GM18873 (cell line): Measurements from ENCODE around the gene MAPKAPK5.
"Not testable (repeated sequence)": the region's sequence is repeated elsewhere in the genome, so short reads cannot be mapped to it uniquely, and the experiment has no call there.

Experiments
- ATAC-seq: cut with Tn5 transposase; IDR thresholded peaks from one replicate; pipeline ENCODE4 v1.9.1; 2021; ENCODE audit warnings: mild to moderate bottlenecking, moderate library complexity, moderate number of reproducible peaks; ENCODE audit not compliant: unreplicated experiment, low FRiP score

The MAPKAPK5 gene, protein sequence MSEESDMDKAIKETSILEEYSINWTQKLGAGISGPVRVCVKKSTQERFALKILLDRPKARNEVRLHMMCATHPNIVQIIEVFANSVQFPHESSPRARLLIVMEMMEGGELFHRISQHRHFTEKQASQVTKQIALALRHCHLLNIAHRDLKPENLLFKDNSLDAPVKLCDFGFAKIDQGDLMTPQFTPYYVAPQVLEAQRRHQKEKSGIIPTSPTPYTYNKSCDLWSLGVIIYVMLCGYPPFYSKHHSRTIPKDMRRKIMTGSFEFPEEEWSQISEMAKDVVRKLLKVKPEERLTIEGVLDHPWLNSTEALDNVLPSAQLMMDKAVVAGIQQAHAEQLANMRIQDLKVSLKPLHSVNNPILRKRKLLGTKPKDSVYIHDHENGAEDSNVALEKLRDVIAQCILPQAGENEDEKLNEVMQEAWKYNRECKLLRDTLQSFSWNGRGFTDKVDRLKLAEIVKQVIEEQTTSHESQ

DNA sequence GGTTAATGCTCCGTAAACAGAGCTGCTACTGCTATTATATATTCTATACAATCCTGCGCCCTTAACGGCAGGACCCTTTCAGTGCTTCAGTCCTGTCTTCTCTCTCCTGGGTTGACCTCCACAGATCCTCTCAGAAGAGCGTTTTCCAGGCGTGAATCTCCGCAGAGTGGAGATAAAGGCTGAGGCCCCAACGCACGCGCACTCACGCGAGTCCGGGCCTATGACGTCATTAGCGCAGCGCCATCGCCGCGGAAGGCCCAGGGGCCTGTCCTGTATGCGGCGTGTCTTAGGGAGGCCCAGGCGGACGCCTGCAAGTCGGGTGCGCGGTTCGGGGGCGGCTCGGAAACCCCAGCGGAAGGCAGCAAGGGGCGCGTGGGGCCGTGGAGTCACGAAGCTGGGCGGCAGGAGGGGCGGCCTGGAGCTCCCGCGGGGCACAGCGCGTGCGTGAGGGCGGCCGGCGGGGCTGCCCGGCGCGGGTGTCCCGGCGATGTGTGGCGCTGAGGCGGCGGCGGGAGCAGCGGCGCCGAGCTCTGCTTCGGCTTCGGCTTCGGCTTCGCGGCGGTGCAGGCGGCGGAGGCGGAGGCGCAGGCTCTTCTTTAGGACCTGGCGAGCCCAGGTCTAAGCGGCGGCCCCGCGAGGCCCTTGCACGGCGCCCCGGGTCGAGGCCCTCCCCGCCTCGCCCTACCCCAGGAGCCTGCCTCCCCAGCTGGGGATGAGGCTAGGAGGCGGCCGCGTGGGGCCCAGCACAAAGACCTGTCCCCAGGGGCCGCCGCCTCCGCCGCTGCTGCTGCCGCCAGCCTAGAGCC lies at the start of gene MAPKAPK5:
Gene MAPKAPK5 (plus strand): TSS at position 479 of the 806 bp plus-strand sequence. CDS start 506 bp downstream, outside the sequence.
- peak; percentile 61 for ATAC-seq

DNA sequence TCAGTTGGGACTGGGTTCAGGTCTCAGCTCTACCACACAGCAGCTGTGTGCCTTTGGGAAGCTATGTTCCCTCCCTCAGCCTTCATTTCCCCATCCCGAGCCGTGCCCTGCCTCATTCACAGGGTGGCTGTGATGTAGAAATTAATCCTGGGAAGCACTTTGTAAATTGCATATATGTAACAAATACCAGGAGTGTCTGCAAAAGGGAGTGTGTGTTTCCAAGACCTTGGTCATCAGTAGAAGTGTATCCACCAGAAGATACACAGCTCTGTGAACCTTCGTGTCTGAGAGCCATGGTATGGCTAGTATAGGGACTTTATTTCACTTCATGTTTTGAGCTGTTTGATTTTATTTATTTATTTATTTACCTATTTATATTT lies 49.2 kb upstream of the MAPKAPK5 start:
- ATAC-seq = no peak

DNA sequence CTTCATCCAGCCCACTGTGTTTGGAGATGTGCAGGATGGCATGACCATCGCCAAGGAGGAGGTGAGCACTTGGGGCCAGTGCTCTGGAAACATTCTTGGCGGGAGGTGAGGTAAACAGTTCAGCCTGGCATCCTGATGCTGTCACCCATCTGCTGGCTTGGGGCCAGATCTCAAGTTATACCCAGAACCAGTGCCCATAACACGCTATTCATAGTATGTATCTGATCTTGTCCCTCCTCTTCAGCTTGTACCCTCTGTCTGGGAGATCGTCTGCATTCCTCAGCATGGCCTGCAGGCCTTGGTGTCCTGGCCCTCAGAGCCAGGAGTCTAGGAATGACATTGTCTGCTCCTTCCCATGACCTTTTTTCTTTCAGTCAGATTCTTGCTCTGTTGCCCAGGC lies 43.8 kb upstream of the MAPKAPK5 start:
- no peak for ATAC-seq

DNA sequence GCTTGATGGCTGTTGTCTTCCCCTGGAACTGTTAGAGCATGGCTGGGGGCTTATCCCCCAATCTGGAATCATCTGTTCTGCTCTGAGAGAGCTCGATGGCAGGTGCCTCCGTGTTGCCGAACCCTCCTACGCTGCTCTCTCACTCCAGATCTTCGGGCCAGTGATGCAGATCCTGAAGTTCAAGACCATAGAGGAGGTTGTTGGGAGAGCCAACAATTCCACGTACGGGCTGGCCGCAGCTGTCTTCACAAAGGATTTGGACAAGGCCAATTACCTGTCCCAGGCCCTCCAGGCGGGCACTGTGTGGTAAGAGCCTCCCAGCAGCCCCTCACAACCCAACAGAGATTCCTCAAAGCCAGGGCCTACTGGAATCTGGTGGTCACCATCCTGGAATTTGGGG lies 42.3 kb upstream of the MAPKAPK5 start:
- ATAC-seq = no peak

DNA sequence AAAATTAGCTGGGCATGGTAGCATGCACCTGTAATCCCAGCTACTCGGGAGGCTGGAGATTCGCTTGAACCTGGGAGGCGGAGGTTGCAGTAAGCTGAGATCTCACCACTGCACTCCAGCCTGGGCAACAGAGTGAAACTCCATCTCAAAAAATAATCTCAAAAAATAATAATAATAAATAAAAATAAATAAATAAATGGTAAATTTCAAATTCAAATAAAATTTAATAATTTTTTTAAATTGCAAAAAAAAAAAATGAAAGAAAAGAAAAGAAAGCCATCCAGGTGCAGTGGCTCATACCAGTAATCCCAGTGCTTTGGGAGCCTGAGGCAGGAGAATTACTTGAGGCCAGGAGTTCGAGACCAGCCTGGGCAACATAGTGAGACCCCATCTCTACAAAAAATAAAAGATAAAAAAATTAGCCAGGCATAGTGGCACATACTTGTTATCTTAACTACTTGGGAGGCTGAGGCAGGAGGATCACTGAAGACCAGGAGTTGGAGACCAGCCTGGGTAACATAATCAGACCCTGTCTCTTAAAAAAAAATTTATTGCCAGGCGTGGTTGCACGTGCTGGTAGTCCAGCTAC lies 38.9 kb upstream of the MAPKAPK5 start:
- ATAC-seq = no peak

DNA sequence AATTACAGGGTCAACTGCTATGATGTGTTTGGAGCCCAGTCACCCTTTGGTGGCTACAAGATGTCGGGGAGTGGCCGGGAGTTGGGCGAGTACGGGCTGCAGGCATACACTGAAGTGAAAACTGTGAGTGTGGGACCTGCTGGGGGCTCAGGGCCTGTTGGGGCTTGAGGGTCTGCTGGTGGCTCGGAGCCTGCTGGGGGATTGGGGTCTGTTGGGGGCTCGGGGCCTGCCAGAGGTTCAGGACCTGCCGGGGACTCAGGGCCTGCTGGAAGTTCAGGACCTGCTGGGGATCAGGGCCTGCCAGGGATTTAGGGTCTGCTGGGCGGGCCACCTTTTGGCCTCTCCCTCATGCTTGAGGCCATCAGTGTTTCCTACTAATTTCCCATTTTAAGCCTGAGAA lies 38.2 kb upstream of the MAPKAPK5 start:
- ATAC-seq = no peak

DNA sequence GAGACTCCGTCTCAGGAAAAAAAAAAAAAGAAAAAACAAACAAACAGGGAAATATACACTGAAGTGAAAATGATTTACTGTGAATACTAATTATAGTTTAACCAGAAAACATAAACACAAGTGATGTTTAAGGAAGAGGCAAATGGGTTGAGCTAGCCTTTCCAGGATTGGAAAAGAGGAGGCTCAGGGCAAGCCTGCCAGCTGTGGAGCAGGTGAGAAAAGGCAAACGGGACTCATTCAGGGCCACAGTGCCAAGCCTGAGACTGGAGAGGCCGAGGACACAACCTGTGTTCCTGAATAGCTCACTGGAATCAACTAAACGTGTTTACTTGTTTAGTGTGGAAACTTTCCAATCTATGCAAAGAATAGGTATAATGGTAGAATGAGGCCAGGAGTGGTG lies 35.7 kb upstream of the MAPKAPK5 start:
- ATAC-seq = no peak

DNA sequence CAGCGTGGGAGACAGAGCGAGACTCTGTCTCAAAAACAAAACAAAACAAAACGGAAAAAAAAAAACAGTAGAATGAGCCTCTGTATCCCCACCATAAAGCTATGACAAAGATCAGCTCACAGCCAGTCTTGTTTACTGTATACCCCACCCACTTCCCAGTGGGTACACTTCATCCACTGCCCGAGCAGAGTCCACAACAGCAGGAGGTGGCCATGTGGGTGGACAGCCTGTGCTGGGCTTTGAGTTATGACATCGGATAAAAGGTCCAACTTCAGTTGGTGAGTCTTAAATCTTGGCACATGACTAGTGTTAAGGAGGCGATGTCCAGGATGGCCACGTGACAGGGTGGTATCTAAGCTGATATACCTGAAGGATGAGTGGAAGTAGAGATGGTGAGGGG lies 34.8 kb upstream of the MAPKAPK5 start:
- ATAC-seq = no peak

DNA sequence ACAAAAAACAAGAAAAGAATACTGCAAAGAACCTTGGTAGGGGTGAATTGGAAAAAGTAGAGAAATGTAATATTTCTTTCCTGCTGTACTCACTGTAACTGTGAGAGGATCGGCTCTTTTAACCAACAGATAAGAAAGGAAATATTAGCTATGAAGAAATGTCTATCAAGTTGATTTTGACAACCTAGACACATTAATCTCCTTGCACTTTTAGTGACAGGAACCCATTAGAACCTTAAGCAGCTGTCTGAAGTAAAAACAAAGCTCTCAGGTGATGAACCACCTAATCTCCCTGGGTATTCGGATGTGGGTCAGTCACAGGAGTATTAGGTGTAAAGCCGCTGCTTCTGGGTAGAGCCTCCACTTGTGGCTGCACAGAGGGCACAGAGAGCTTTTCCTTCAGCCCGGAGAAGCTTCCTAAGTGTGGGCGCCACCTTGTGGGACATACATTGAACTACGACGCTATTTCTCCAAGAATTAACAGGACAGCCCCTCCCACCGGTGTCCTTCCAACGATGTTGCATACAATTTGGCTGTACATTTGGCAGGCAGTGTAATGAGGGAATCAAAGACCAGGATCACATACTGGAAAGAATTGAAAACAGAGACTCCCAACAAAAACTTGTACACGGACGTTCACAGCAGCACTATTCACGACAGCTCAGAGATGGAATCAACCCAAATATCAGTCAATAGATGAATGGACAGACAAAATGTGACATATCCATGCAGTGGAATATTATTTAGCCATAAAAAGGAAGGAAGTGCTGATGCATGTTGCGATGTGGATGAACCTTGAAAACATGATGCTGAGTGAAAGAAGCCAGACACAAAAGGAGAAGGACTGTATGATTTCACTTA lies 28.9 kb upstream of the MAPKAPK5 start:
- no peak for ATAC-seq

DNA sequence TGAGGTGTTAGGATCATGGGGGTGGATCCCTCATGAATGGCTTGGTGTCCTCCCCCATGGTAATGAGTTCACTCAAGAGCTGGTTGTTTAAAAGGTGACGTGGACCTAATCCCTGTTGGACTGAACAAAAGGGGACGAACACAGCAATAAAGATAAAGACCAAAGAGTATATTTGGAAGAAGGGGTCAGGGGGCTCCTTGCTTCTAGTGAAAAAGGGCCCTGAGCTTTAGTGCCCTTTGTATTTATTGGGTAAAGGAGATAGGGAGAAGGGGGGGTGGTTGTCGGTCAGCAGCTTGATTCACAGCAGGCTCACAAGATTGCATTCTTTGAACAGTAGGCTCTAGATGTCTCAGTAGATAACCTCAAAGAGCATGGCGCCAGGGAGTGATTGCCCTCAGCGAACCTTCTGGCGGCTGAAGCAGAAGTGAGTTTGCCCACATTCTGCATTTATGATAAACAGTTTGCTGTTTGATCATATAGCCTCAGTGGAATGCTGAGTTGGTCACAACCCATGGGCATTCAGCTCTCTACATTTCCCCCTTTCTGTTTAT lies 25.9 kb upstream of the MAPKAPK5 start:
- ATAC-seq = no peak

DNA sequence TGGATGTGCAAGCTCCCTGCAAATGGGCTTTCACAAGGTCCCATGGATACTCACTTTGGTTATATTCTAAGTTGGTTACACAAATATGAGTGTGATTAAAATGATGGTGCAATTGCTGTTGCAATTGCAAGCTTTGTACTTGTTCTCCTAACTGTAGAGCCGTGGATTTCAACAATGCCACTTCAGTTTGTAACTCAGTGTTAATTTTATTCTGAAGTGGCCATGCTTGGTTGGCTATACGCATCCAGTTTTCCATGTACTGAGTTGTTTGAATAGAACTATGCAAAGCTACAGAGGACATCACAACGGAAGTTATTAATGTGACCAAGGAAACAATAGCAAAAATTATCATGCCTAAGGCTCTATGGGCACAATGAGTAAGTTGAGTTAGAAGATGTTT lies 25.1 kb upstream of the MAPKAPK5 start:
- not testable (repeated sequence) for ATAC-seq

DNA sequence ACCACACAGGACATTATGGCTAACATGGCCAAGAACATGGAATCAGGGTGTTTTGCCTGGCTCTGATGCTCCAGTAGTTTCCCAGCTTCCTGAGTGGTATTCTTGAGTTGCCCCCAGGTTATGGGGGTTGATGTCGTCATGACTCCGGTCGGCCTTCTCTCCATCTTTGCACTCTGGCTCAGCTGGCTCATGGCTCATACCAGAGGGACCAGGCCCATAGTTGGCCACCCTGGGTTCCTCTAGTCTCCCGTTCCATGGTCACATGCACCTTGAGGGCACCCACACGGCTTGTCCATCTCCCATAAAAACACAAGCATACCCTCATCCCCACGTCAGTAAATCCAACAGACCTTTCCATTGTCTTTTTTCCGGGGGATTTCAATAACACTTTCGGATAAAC lies 23.7 kb upstream of the MAPKAPK5 start:
- ATAC-seq = no peak

DNA sequence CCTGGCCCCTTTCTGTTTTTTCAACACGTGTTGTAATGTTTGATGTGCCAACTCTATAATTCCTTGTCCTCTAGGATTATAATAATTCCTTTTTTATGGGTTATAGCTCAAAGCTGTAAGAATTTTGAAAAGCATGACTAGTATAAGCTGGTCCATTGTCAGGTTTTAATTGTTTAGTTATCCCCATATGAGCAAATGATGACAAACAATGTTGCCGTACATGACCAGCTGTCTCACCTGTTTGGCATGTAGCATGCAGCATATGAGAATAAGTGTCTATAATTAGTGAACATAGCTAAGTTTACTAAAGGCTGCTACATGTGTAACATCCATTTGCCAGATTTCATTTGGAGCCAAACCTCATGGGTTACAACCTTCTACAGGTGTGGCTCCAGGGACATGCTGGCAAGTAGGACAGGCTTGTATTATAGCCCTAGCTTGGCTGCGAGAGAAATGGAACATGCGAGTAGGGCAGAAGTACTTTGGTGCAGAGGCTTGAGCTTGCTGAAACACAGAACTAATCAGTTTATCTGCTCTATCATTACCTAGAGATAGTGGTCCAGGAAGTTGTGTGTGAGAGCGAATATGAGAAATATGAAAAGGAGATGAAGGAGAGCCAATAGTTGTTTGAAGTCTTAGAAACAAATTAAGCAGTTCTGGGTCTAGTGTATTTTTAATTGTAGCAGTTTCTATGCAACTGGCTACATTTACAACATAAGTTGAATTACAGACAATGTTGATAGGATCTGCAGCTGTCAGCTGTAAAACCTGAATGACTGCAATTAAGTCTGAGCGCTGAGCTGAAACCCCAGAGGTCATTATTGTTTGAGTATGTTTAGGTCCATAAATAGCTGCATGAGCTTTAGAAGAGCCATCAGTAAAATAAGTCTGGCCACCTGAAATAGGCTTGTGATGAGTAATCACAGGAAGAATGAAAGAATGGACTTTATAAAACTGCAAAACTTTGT lies 22.6 kb upstream of the MAPKAPK5 start:
- no peak for ATAC-seq

DNA sequence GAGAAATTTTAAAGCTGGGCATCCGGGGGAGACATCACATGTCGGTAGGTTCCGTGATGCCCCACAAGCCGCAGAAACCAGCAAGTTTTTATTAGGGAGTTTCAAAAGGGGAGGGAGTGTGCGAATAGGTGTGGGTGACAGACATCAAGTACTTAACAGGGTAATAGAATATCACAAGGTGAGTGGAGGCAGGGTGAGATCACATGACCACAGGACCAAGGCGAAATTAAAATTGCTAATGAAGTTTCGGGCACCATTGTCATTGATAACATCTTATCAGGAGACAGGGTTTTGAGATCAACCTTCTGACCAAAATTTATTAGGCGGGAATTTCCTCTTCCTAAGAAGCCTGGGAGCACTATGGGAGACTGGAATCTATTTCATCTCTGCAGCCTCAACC lies 21.2 kb upstream of the MAPKAPK5 start:
- not testable (repeated sequence) for ATAC-seq

DNA sequence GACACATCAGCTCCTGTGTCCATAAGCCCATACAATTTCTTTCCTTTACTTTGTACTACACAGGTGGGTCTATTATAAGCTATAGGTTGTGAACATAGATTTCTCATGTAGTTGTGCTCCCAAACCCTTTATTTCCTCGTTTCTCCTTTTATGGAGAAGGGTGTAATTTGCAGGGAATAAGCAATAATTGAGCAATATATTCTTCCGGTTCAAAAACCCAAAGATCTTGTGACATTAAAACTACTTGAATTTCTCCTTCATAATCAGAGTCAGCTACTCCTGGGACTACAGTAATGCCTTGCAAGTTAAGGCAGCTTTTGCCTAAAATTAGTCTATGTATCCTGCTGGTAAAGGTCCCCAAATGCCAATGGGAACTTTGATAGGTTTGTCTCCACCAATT lies 19.1 kb upstream of the MAPKAPK5 start:
- ATAC-seq = no peak

DNA sequence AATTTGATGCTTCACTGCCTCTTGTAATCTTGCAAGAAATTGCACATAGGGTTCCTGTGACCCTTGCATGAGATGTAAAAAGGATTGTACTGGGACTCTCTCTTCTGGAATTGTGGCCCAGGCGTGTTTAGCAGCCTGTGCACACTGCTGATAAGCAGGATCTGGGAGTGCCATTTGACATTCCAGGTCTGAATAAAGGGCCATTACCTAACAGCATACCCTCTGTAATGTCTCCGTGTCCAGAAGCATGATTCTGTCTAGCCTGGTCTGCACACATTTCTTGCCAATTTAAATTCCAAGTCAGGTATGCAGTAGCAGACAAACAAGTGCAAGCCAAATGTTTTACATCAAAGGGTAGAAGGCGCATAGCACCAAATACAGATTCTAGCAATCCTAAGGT lies 18.1 kb upstream of the MAPKAPK5 start:
- no peak for ATAC-seq

DNA sequence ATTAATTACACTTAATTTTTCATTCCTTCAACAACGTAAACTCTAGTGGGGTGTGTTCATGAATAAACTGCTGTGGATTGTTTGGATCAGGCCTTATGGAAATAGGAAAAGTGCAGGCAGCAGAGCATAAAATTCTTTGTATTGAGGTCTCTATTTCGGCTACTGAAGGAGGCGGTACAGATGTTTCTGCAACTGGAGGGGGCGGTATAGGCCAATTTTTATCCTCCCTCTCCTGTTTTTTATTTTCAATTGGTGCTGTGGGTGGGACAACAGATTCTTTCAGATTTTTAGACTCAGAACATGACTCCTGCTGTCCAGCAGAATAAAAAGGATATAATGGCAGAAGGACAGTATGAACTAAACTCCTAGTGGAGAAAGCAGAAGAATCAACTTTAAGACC lies 17.7 kb upstream of the MAPKAPK5 start:
- ATAC-seq = not testable (repeated sequence)

DNA sequence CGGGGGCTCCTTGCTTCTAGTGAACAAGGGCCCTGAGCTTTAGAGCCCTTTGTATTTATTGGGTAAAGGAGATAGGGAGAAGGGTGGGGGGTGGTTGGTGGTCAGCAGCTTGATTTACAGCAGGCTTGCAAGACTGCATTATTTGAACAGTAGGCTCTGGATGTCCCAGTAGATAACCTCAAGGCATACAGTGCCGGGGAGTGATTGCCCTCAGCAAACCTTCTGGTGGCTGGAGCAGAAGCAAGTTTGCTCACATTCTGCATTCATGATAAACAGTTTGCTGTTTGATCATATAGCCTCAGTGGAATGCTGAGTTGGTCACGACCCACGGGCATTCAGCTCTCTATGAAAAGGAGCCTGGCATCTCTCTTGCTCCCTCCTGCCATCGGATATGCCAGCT lies 16.5 kb upstream of the MAPKAPK5 start:
- ATAC-seq = no peak

DNA sequence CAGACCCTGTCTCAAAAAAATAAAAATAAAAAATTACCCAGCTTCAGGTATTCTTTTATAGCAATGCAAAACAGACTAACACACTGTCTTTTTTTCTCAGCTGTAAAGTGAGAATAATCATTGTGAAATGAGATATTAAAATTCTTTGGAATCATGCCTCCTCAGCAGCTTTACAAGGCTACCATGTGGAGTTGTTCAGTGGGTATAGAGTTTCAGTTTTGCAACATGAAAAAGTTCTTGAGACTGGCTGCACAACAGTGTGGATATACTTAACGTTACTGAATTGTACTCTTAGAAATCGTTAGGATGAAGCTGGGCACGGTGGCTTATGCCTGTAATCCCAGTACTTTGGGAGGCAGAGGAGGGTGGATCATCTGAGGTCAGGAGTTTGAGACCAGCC lies 15.7 kb upstream of the MAPKAPK5 start:
- no peak for ATAC-seq
